Measurements from ENCODE around the gene CACNA1S. TPM values are rescaled to one million over a fixed set of nuclear protein-coding genes. Genes with fewer than 3 reads are reported as not detected.

Gene CACNA1S
- total RNA-seq, 4 donors from 2014 or later, result 0.07 TPM; not detected in 3

GRCh38 chr1:201077116-201077515 is 35.1 kb downstream of the CACNA1S start:
- no peaks in the 10 kb centered on the region for H3K9me3 ChIP-seq
- no peak for DNase-seq
- TF ChIP-seq CTCF (IDR thresholded peaks at IDR 0.05) (no peak), POLR2A (IDR thresholded peaks at IDR 0.05) (no peak)
- H3K27ac ChIP-seq, result no peak overlapping the region
- H3K4me1 ChIP-seq, result no peaks in the 10 kb centered on the region
- H3K36me3 ChIP-seq, result no peaks in the 10 kb centered on the region
- intact Hi-C loops (cut with DNase I; ENCODE audit: low total_unique reads), result no loop called here
- no peak overlapping the region for H3K4me3 ChIP-seq
- no peaks in the 10 kb centered on the region for H3K27me3 ChIP-seq

GRCh38 chr1:201076092-201076491 is 36.1 kb downstream of the CACNA1S start:
- no peaks in the 10 kb centered on the region for H3K9me3 ChIP-seq
- intact Hi-C loops (cut with DNase I; ENCODE audit: low total_unique reads), result no loop called here
- no peak overlapping the region for H3K4me3 ChIP-seq
- H3K4me1 ChIP-seq, result no peaks in the 10 kb centered on the region
- TF ChIP-seq CTCF (IDR thresholded peaks at IDR 0.05), result no peak
- TF ChIP-seq POLR2A (IDR thresholded peaks at IDR 0.05), result no peak
- H3K27ac ChIP-seq, result no peak overlapping the region
- DNase-seq, result no peak
- H3K27me3 ChIP-seq, result no peaks in the 10 kb centered on the region
- no peaks in the 10 kb centered on the region for H3K36me3 ChIP-seq

GRCh38 chr1:201074018-201074417 is 38.2 kb downstream of the CACNA1S start:
- intact Hi-C loops (cut with DNase I; ENCODE audit: low total_unique reads), result no loop called here
- no peaks in the 10 kb centered on the region for H3K9me3 ChIP-seq
- H3K4me3 ChIP-seq, result no peak overlapping the region
- no peak for TF ChIP-seq CTCF (IDR thresholded peaks at IDR 0.05)
- no peak for TF ChIP-seq POLR2A (IDR thresholded peaks at IDR 0.05)
- no peaks in the 10 kb centered on the region for H3K27me3 ChIP-seq
- DNase-seq, result no peak
- no peaks in the 10 kb centered on the region for H3K4me1 ChIP-seq
- no peaks in the 10 kb centered on the region for H3K36me3 ChIP-seq
- no peak overlapping the region for H3K27ac ChIP-seq

- no peak for TF ChIP-seq POLR2A (IDR thresholded peaks at IDR 0.05)
- no peak for TF ChIP-seq CTCF (IDR thresholded peaks at IDR 0.05)
- no peaks in the 10 kb centered on the region for H3K4me1 ChIP-seq
- DNase-seq, result no peak
- no peak overlapping the region for H3K27ac ChIP-seq
- intact Hi-C loops (cut with DNase I; ENCODE audit: low total_unique reads), result no loop called here
- no peaks in the 10 kb centered on the region for H3K27me3 ChIP-seq
- H3K4me3 ChIP-seq, result no peak overlapping the region
- H3K36me3 ChIP-seq, result no peaks in the 10 kb centered on the region
- no peaks in the 10 kb centered on the region for H3K9me3 ChIP-seq
These were observed 39.3 kb downstream of the CACNA1S start for GRCh38 chr1:201072922-201073321.

GRCh38 chr1:201072149-201072548 is 40.1 kb downstream of the CACNA1S start:
- no peak for DNase-seq
- Histone ChIP-seq H3K4me3 (no peak overlapping the region), H3K27ac (no peak overlapping the region), H3K9me3 (no peaks in the 10 kb centered on the region), H3K27me3 (no peaks in the 10 kb centered on the region), H3K4me1 (no peaks in the 10 kb centered on the region), H3K36me3 (no peaks in the 10 kb centered on the region)
- intact Hi-C loops (cut with DNase I; ENCODE audit: low total_unique reads), result no loop called here
- TF ChIP-seq POLR2A (IDR thresholded peaks at IDR 0.05) (no peak), CTCF (IDR thresholded peaks at IDR 0.05) (no peak)
